Stimulated activated CD8-positive, alpha-beta memory T cell treated with anti-CD3 and anti-CD28 coated beads, Interleukin-2, amount 100 ng/mL, for 48 hours (primary cell): Measurements from ENCODE around the gene PRDM10.
"Not testable (repeated sequence)": the region's sequence is repeated elsewhere in the genome, so short reads cannot be mapped to it uniquely, and the experiment has no call there.

Experiments used
- DNase-seq, 2 donors: peaks; one replicate each; pipeline ENCODE4 v3.0.0-alpha.2; 2020; ENCODE audit warnings: low read depth in 2 of 2

Gene PRDM10

GRCh38 chr11:130015846-130016245 is 13.2 kb upstream of the PRDM10 start:
- not testable (repeated sequence) for DNase-seq

- DNase-seq = no peak
Measured at GRCh38 chr11:130008326-130008725, 5.7 kb upstream of the PRDM10 start.

GRCh38 chr11:130006929-130007328 is 4.3 kb upstream of the PRDM10 start:
- no peak for DNase-seq

- no peak for DNase-seq
Measured at GRCh38 chr11:130003717-130004001, 1.0 kb upstream of the PRDM10 start.

- peak; percentile 72 to 76 for DNase-seq
Measured at GRCh38 chr11:130002846-130003716, 446 bp upstream of the PRDM10 start.

- peak in 1 of 2 donors; percentile 17 for DNase-seq
Measured at GRCh38 chr11:130001461-130002351, 929 bp downstream of the PRDM10 start.

- no peak for DNase-seq
Measured at GRCh38 chr11:130000552-130001176, 2.0 kb downstream of the PRDM10 start.

GRCh38 chr11:129999407-129999806 is 3.2 kb downstream of the PRDM10 start:
- no peak for DNase-seq

GRCh38 chr11:129998905-129999304 is 3.7 kb downstream of the PRDM10 start:
- no peak for DNase-seq

- no peak for DNase-seq
Measured at GRCh38 chr11:129998107-129998506, 4.5 kb downstream of the PRDM10 start.

- DNase-seq = no peak
Measured at GRCh38 chr11:129997513-129997912, 5.1 kb downstream of the PRDM10 start.

- DNase-seq = no peak
Measured at GRCh38 chr11:129996113-129996870, 6.3 kb downstream of the PRDM10 start.

- no peak for DNase-seq
Measured at GRCh38 chr11:129995163-129995562, 7.5 kb downstream of the PRDM10 start.

GRCh38 chr11:129992161-129992944 is 10.3 kb downstream of the PRDM10 start:
- DNase-seq = no peak

GRCh38 chr11:129989149-129989813 is 13.4 kb downstream of the PRDM10 start:
- DNase-seq = no peak

GRCh38 chr11:129987950-129988349 is 14.7 kb downstream of the PRDM10 start:
- DNase-seq = no peak

- DNase-seq = no peak
Measured at GRCh38 chr11:129985823-129986222, 16.8 kb downstream of the PRDM10 start.

- DNase-seq = no peak
Measured at GRCh38 chr11:129980086-129980485, 22.5 kb downstream of the PRDM10 start.

GRCh38 chr11:129979046-129979605 is 23.5 kb downstream of the PRDM10 start:
- no peak for DNase-seq

GRCh38 chr11:129978447-129978846 is 24.2 kb downstream of the PRDM10 start:
- DNase-seq = no peak
